DND-41 (cell line): ENCODE measurements around the gene AMPH.

ENCODE experiments used
- ATAC-seq: fragments of 200-7000 bp; cut with Tn5 transposase; 3 replicates; pipeline ENCODE4 v1.9.1; 2021; ENCODE audit warnings: low read depth; ENCODE audit not compliant: insufficient read depth
- DNase-seq: peaks from one replicate; pipeline ENCODE4 v3.0.0-alpha.2; 2020
- H2AFZ ChIP-seq: 2 replicates; pipeline ENCODE4 v1.6.0; 2012; ENCODE audit warnings: low read depth, low read length
- H3K27ac ChIP-seq: 2 replicates; pipeline ENCODE4 v1.5.1; 2012; ENCODE audit warnings: low read length, inconsistent platforms
- H3K27me3 ChIP-seq: fragments of 200-600 bp; sonication (generic); 2 replicates; pipeline ENCODE4 v1.6.0; 2012; ENCODE audit warnings: low read length, mild to moderate bottlenecking, inconsistent platforms; ENCODE audit not compliant: insufficient read depth, poor library complexity
- H3K36me3 ChIP-seq: 2 replicates; pipeline ENCODE4 v1.5.1; 2012; ENCODE audit warnings: low read length, inconsistent platforms; ENCODE audit not compliant: insufficient read depth
- H3K4me1 ChIP-seq: 2 replicates; pipeline ENCODE4 v1.5.1; 2012; ENCODE audit warnings: mild to moderate bottlenecking, low read length; ENCODE audit not compliant: insufficient read depth
- H3K4me2 ChIP-seq: 2 replicates; pipeline ENCODE4 v1.6.0; 2012; ENCODE audit warnings: mild to moderate bottlenecking, moderate library complexity, low read length, inconsistent platforms; ENCODE audit not compliant: insufficient read depth
- H3K4me3 ChIP-seq, 2 experiments: fragments of 200-600 bp in 1 of 2; shearing (Covaris generic) in 1 of 2; 2 replicates each; pipeline ENCODE4 v1.5.1; 2012 to 2016; ENCODE audit warnings: inconsistent platforms in 2 of 2, low read length in 2 of 2, mild to moderate bottlenecking in 2 of 2, low read depth in 1 of 2, moderate library complexity in 1 of 2
- H3K79me2 ChIP-seq: 2 replicates; pipeline ENCODE4 v1.6.0; 2012; ENCODE audit warnings: low read length, inconsistent platforms; ENCODE audit not compliant: insufficient read depth
- H3K9ac ChIP-seq: 2 replicates; pipeline ENCODE4 v1.6.0; 2012; ENCODE audit warnings: low read depth, mild to moderate bottlenecking, inconsistent platforms, low read length, moderate library complexity
- H3K9me3 ChIP-seq: 2 replicates; pipeline ENCODE4 v1.5.1; 2012; ENCODE audit warnings: low read length, moderate library complexity, mild to moderate bottlenecking, inconsistent platforms; ENCODE audit not compliant: insufficient read depth, severe bottlenecking
- H4K20me1 ChIP-seq: 2 replicates; pipeline ENCODE4 v1.6.0; 2012; ENCODE audit warnings: low read length; ENCODE audit not compliant: insufficient read depth
- EZH2 ChIP-seq: IDR thresholded peaks from 3 replicates; pipeline ENCODE4 v1.6.1; 2012; ENCODE audit warnings: borderline replicate concordance, low read depth, mild to moderate bottlenecking, moderate library complexity, low read length, inconsistent platforms; ENCODE audit not compliant: severe bottlenecking
- TF ChIP-seq, protein P1 (sequence below): IDR thresholded peaks from 2 replicates; pipeline ENCODE4 v1.5.1; 2012; ENCODE audit warnings: borderline replicate concordance, low read length, moderate library complexity, mild to moderate bottlenecking; ENCODE audit not compliant: poor library complexity, severe bottlenecking; ENCODE audit errors: extremely low read depth

The AMPH gene

DNA sequence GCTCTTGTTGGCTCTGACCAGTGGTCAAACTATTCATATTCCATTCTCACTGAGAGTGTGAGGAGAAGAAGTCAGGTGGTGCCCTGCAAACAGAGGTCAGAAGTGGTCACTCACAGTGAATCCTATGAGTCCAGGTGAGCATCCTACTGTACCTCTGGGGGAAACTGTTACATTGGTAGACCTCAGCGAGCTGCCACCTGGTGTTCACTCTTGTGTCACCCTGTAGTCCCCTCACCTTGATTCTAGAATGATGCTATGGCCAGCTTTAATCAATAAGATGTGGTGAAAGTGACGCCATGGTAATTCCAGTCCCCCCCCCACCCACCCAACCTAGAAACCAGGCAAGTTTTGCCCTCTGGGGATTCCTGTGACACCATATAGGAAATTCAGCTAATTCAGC is 1.2 kb upstream of the AMPH start:
- Histone ChIP-seq H3K79me2 (no peaks in the 10 kb centered on the region), H3K27ac (no peak overlapping the region), H3K4me1 (no peaks in the 10 kb centered on the region), H3K27me3 (no peaks in the 10 kb centered on the region), H3K4me3 (no peak overlapping the region), H3K4me2 (no peak overlapping the region), H2AFZ (no peak overlapping the region), H3K9me3 (no peaks in the 10 kb centered on the region), H4K20me1 (no peaks in the 10 kb centered on the region), H3K9ac (no peak overlapping the region), H3K36me3 (no peaks in the 10 kb centered on the region)
- no peak for TF ChIP-seq EZH2
- TF ChIP-seq, protein P1, sequence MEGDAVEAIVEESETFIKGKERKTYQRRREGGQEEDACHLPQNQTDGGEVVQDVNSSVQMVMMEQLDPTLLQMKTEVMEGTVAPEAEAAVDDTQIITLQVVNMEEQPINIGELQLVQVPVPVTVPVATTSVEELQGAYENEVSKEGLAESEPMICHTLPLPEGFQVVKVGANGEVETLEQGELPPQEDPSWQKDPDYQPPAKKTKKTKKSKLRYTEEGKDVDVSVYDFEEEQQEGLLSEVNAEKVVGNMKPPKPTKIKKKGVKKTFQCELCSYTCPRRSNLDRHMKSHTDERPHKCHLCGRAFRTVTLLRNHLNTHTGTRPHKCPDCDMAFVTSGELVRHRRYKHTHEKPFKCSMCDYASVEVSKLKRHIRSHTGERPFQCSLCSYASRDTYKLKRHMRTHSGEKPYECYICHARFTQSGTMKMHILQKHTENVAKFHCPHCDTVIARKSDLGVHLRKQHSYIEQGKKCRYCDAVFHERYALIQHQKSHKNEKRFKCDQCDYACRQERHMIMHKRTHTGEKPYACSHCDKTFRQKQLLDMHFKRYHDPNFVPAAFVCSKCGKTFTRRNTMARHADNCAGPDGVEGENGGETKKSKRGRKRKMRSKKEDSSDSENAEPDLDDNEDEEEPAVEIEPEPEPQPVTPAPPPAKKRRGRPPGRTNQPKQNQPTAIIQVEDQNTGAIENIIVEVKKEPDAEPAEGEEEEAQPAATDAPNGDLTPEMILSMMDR = no peak
- ATAC-seq (no peak), DNase-seq (no peak)

GRCh38 chr7:38629651-38630510 is 1.3 kb downstream of the AMPH start:
- Histone ChIP-seq H3K27ac (no peak overlapping the region), H3K4me2 (no peak overlapping the region), H3K4me3 (no peak overlapping the region), H3K9me3 (no peaks in the 10 kb centered on the region), H3K27me3 (no peaks in the 10 kb centered on the region), H3K4me1 (no peaks in the 10 kb centered on the region), H3K79me2 (no peaks in the 10 kb centered on the region), H2AFZ (no peak overlapping the region), H3K9ac (no peak overlapping the region), H4K20me1 (no peaks in the 10 kb centered on the region), H3K36me3 (no peaks in the 10 kb centered on the region)
- DNase-seq = no peak
- TF ChIP-seq, protein P1 = no peak
- TF ChIP-seq EZH2 = no peak
- no peak for ATAC-seq

DNA sequence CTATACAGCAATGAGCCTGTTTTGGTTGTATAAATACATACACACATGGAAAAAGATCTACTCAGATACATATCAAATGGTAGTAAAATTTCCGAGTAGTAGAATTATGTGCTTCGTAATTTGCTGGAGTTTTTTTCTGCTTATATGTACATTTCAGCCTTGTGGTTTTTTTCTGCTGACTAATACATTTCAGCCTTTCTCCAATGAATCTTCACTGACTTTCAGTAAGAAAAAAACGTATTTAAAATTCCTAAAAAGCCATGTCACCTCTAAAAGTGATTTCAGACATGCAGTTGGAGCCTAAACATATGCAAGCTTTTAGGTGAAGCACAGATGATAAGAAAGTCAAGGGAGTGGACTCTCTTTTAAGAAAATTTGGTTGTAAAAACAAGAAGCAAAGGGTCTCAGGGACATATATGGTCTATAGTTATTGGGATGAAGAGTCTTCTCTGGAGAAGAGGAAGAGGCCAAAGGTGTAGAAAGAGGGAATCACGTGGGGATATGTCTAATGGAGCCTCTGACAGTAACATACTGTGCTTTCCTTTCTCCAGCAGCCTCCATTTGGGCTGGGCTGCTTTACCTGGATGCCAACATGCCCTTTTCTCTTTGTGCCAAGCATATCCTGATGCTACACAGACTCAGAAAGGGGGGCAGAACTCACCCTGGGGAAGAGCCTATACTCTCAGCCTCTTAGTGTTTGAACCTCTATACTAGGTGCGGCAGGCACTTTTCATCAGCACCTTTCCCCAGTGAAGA is 2.4 kb downstream of the AMPH start:
- Histone ChIP-seq H3K9me3 (no peaks in the 10 kb centered on the region), H3K79me2 (no peaks in the 10 kb centered on the region), H4K20me1 (no peaks in the 10 kb centered on the region), H3K4me1 (no peaks in the 10 kb centered on the region), H3K27me3 (no peaks in the 10 kb centered on the region), H3K4me3 (no peak overlapping the region), H3K4me2 (no peak overlapping the region), H3K36me3 (no peaks in the 10 kb centered on the region), H2AFZ (no peak overlapping the region), H3K9ac (no peak overlapping the region), H3K27ac (no peak overlapping the region)
- DNase-seq (no peak), ATAC-seq (no peak)
- TF ChIP-seq, protein P1 = no peak
- TF ChIP-seq EZH2 = no peak
